Loucy (cell line): ENCODE data around the gene IFITM5.
"Not testable (repeated sequence)": the region's sequence is repeated elsewhere in the genome, so short reads cannot be mapped to it uniquely, and the experiment has no call there.

ENCODE experiments used
- EZH2phosphoT487 ChIP-seq: fragments of 200-600 bp; IDR thresholded peaks from 2 replicates; pipeline ENCODE4 v1.6.1; 2018; ENCODE audit warnings: antibody characterized with exemption, mild to moderate bottlenecking, moderate library complexity, borderline replicate concordance
- TF ChIP-seq, protein P1 (sequence below): fragments of 200-600 bp; sonication (generic); conservative IDR thresholded peaks from 2 replicates; pipeline ENCODE4 v1.5.1; 2014; ENCODE audit warnings: mild to moderate bottlenecking, antibody characterized with exemption, low read length

DNA sequence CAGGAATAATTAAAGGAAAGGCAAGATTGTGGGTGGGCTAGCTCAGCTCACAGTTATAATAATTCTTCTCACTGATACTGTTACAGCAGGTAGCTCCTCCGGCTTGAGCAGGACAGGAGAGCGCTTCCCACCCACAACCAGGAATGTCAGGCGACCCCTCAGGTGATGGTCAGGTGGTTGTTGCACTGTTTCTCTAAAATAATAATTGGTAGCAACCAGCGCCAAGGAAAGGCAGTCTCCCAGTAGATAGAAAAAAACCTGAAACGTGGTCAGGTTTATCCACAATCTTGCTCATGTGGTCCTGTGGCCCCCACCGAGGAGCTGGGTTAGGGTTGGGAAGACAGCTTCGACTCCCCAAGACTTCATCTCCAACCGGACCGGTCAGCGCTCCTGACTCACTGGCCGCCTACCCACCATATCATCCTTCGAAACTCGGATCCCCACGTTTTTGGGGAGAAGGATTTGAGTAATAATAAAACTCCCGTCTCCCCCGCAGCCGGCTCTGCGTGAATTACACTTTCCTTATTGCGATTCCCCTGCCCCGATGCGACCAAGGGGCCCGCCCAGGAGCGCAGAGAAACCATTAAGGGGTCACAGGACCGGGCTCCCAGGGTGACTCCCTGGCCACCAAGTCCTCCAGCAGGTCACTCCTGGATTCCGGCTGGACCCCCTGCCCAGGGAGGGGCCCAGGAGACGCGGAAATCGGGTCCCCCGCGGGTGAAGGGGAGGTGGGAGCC is 18.5 kb upstream of the IFITM5 start:
- TF ChIP-seq, protein P1, sequence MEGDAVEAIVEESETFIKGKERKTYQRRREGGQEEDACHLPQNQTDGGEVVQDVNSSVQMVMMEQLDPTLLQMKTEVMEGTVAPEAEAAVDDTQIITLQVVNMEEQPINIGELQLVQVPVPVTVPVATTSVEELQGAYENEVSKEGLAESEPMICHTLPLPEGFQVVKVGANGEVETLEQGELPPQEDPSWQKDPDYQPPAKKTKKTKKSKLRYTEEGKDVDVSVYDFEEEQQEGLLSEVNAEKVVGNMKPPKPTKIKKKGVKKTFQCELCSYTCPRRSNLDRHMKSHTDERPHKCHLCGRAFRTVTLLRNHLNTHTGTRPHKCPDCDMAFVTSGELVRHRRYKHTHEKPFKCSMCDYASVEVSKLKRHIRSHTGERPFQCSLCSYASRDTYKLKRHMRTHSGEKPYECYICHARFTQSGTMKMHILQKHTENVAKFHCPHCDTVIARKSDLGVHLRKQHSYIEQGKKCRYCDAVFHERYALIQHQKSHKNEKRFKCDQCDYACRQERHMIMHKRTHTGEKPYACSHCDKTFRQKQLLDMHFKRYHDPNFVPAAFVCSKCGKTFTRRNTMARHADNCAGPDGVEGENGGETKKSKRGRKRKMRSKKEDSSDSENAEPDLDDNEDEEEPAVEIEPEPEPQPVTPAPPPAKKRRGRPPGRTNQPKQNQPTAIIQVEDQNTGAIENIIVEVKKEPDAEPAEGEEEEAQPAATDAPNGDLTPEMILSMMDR = not testable (repeated sequence)
- TF ChIP-seq EZH2phosphoT487 = not testable (repeated sequence)
